NCI-H2171 treated with DMSO at 0.1 percent for 48 hours (cell line): ENCODE measurements around the gene MEIS1.

Experiments used
- DNase-seq: peaks from one replicate; lab custom pipeline; 2025; lab: John Stamatoyannopoulos, UW

MEIS1 gene

DNA sequence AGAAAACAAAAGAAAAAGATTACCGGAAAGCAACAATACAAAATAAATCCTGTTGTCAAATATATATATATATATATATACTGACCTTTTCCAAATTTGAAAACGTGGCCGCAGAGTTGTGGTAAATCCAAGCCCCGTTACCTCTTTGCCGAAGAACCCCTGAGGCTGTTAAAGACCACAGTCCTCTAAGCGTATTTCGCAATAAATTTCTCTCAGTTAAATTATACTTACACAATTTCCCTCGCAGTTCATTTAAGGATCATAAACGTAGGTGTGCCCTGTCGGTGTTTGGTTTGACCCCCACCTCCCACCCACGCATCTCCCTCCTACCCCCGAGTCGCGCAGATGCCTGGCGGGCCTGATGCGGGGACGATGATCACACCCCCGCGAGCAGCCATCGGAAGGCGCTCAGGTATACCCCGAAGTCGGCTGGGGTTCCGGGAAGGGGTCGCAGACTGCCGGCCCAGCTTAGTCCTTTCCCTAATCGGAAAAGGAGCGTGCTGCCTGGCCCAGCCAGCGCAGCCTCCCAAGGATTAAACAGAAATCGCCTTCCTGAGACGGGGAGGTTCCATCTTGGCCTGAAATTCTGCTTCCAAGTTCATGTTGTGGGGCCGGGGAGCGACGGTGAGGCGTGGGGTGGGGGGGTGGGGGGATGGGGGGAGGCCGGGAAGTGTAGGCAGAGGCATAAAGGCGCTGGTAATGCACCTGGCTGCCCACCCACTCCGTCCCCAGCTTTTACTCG is 2.9 kb upstream of the MEIS1 start:
- no peak for DNase-seq

DNA sequence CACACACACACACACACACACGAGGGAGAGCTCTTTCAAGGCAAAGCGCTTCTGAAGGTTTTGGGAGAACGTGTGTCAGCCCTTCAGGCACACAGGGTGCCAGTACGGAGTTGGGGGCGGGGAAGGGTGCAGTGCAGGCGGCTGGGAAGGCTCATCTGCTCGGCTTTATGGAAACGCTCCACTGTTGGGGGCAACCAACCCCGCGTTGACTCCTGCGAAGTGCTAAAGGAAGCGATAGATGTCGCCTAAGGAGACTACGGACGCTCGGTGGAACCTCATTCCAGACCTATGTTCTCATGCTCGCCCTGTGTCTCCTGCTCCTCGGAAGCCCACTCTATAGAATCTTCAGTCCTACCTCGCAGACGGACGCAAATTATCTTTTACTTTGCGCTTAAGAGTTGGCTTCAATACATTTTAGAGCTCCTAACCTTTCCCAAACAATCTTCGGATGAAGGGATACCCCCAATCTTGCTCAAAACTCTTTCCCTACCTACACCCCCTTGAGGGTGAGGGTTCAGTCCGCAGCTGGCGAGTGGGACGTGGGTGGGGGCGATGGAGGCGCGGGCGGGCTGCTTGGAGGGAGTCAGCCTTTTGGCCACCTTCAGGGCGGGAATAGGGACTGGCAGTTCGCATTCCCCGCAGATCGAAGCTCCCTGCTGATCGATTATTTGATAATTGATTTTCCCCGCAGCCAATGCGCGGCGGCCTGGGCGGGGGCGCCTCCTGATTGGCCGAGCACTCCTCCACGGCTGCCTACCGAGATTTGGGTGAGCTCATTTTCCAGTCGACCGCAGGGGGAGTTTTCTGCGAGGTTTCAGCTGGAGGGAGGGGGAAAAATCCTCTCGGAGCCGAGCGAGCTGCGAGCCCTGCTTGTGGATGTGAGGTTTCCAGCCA is 1.9 kb upstream of the MEIS1 start:
- DNase-seq, result peak; percentile 97

DNA sequence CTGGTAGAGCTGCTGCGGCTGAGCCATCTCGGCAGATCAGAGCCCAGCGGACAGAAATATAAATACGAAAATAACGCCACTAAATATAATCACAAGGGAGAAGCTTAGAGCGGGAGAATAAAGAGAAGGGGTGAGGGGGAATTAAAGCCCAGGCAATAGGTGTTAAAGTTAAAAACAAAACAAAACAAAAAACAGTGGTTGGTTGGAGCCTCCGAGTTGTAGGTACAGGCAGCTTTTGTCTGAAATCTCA is 1.3 kb upstream of the MEIS1 start:
- DNase-seq, result no peak

DNA sequence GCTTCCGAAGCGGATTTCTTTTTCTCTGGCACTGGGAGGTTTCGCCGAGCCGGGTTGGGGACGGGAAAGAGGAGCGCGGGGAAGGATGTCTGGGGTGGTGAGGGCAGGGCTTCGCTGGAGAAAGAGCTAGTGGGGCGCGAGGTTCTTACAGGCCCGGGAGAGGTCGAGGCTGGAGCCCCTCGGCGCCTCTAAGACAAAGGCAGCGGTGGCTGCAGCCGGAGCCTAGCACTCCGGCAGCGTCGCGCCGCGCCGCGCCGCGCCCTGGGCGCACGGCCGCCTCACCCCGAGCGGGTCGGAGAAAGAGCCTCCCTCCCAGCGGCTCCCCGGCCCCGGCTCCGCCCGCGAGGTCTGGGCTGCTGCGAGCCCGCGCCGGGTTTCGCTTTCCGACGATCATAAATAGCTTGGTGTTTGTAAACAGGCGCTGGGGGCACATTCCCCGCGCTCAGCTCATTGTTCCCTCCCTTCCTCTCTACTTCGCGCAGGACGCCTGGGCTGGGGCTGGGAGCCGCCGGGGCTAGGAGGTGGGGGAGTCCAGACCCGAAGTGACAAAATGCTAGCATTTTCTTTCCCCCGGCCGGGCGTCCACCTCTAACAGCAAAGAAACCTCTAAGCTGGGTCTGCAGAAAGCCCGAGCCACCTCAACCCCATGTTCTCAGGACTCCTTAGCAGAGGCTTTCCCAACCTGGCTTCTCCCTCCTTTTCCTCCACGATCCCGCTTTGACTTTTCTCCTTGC is 813 bp upstream of the MEIS1 start:
- DNase-seq, result peak; percentile 67

DNA sequence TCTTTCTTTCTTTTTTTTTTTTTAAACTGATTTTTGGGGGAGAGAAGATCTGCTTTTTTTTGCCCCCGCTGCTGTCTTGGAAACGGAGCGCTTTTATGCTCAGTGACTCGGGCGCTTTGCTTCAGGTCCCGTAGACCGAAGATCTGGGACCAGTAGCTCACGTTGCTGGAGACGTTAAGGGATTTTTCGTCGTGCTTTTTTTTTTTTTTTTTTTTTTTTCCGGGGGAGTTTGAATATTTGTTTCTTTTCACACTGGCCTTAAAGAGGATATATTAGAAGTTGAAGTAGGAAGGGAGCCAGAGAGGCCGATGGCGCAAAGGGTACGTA is 587 bp downstream of the MEIS1 start:
- DNase-seq, result no peak

DNA sequence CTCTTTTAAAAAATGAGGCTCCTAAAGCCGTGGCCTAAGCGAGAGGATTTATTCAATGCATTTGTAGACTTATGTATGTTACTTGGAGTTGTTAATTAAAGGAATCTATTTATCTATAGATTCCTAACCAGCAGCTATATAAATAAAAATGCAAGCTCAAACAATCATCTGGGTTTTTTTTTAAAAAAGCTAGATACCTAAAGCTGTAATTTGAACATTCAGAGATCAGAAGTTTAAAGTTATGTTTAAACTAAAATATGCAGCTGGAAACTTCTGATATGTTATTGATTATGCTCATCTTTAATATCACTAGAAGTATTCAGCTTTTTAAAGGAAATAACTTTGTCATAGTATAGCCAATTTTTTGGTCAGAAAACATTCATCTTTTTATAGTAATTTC is 1.0 kb downstream of the MEIS1 start:
- no peak for DNase-seq

DNA sequence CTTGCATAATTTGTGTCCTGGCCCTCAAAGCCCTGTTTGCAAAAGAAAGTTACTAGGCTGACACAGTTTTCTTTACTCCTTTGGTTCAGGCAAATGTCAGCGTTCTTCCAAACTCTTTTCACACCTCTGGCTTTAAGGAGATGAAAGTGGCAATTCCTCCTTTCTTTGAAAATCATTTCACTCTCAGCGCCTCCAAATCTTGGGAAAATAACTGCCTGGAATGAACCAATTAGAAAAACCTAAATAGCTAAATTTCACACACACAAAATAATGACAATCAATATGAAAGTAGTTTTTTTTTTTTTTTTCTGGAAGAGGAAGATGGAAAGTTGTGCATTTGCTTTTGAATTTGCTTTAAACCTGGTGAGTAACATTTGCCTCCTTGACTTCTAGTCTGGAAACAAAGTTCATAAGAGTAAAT is 1.7 kb downstream of the MEIS1 start:
- no peak for DNase-seq

DNA sequence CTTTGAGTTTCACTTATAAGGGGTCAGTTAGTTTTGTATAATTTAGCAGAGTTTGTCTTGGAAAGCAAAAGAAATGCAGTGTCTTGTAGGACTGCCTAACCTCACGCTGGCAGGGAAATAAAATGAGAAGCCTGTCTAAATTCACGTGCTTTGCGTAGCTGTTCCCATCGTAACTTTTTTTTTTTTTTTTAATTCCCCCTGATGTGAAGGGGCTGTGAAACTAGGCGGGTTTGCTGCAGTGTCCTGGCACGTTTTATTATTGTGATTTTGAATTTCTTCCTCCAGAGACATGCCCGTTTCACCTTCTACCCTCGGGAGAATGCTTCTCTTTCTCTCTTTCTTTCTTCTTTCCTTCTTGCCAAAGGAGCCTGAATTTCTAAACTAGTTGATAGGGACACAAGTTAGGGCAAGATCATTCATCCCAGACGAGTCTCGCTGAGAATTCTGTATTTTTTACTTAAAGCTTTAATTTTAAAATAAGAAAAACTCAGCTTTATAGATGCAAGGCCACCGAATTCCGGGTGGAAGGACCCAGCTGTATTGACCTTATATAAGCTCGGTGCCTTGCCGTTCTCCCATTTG is 2.3 kb downstream of the MEIS1 start:
- DNase-seq, result no peak

DNA sequence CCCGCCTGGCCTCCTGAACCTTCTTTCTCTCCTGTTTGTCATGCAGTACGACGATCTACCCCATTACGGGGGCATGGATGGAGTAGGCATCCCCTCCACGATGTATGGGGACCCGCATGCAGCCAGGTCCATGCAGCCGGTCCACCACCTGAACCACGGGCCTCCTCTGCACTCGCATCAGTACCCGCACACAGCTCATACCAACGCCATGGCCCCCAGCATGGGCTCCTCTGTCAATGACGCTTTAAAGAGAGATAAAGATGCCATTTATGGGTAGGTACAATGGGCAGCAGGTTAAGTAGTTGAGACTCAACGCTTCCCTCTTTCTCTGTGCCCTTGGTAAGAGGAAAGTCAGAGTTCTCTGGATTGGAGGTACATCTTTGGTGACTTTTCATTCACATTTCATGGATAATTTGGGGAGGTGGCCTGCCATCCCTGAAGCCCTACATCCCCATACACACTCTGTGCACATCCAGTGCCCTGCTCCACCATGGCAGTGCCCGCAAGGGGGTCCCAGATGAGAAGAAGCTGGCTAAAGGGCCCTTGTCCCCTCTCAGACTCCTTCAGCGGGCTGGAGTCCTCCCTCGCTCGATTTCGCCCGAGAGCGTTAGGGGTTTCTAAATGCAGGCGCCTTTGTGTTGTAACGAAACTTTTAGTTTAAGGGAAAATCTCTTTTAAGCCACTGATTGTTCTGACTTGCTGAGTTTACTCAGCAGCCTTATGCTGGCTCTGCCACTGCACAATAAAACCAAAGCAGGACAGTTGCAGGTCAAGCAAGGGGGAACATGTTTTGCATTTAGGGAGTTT is 3.0 kb downstream of the MEIS1 start:
- no peak for DNase-seq

DNA sequence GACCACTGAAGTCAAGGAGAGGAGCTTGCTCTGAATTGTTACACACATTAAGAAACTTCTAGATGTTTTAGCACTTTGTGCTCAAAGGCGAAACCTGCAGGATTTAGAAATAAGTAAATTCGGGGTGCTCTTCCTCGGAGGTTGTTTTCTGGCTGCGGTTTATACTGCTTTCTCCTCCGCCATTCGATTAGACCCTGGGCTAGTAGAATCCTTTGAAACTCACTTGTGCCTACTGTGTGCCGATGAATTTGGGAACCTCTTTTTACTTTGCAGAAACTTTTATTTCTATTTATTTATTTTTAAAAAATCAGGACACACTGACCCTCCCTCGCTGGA is 3.5 kb downstream of the MEIS1 start:
- DNase-seq, result no peak

DNA sequence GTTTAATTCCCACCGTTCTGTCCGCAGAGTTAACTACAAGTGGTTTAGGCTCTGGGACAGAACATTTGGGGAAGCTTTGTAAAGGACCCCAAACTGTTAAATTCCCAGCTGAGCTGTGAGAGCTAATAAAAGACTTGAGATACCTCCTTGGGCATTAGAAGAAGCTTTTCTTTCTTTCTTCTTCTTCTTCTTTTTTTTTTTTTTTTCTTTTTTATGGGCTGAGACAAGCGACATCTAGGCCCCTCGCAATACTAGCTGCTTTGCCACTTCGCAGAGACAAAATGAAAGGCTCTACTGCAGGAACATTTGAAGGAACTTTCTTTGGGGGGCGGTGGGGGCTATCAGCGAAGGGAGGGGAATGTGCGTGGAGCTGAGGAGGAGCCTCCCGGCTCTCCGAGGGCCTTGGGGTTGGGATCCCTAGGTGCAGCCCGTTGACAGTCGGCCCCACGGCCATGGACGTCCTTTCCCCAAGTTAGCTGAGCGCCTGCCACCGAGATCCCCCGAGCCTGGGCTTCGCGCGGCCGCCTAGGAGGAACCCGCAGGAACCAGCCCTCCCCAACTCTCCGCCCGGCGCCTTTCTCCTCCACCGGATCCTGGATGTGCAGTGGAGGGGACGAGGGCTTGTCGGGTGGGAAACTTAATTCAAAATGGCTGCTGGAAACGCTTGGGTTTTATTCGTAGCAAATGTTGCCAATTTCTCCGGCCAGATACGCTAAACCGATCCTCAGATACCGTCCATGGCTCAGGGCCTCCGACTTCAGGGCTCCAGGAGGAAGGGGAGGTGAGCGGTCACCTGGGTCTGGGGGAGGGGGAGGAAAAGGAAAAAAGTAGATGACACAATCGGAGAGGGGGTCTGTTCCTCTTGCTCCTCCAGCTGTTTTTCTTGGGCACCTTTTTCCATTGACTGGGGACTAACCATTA is 4.2 kb downstream of the MEIS1 start:
- no peak for DNase-seq

DNA sequence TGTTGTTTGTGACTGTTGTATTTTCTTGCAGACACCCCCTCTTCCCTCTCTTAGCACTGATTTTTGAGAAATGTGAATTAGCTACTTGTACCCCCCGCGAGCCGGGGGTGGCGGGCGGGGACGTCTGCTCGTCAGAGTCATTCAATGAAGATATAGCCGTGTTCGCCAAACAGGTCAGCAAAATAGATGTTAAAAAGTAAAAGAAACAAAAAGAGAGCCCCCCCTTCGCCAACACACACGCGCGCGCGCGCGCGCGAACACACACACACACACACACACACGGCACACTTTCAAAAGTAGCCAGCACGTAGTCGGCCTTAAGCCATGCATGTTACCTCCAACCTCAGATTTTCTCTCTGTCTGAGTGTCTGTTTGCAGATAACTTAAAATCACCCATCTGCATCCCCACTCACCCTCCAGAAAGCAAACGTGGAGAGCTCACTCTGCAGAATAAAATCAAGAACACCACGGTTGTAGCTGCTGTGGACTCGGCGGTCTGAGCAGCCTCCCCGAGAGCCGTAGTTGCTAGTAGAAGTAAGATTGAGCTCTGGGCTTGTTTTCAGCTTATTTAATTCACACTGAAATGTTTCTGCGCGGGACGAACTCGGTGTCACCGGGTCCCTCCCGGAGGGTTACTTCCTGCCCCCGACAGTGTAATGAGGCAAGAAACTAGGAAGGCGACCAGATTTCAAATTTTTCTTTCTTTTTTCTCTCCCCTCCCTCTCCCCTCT is 5.1 kb downstream of the MEIS1 start:
- no peak for DNase-seq

DNA sequence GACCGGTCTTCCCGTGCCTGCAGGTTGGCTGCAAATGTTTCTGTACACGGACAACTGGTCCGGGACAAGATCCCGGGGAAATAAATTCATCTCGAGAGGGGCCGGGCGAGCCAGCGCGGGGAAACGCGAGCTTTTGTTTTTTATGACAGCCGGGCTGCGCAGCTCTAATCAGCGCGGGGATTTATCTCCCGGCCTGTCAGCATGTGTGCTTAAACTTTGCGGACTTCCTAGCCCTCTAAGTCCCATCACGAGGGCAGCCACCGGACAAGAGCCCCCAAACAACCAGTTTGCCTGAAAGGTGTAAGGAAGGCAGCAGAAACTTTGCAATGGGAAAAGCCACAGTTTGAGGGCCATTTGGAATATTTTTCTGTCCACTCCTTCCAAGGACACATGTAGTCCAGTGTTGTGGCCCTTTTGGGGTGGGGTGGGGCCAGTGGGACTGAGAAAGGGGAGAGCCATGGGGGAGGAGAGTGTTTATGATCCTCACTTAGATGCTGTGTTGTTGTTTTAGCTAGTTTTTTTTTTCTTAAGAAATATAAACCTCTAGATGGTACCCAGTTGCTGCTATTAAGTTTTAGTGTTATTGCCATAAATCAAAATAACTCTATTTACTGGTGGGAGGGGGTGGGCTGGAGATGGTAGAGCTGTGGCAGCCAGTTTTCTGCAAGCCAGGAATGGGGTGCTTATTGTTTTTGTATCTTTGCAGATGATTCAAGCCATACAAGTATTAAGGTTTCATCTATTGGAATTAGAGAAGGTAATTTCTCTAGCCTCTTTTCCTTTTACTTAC is 6.0 kb downstream of the MEIS1 start:
- DNase-seq, result no peak

DNA sequence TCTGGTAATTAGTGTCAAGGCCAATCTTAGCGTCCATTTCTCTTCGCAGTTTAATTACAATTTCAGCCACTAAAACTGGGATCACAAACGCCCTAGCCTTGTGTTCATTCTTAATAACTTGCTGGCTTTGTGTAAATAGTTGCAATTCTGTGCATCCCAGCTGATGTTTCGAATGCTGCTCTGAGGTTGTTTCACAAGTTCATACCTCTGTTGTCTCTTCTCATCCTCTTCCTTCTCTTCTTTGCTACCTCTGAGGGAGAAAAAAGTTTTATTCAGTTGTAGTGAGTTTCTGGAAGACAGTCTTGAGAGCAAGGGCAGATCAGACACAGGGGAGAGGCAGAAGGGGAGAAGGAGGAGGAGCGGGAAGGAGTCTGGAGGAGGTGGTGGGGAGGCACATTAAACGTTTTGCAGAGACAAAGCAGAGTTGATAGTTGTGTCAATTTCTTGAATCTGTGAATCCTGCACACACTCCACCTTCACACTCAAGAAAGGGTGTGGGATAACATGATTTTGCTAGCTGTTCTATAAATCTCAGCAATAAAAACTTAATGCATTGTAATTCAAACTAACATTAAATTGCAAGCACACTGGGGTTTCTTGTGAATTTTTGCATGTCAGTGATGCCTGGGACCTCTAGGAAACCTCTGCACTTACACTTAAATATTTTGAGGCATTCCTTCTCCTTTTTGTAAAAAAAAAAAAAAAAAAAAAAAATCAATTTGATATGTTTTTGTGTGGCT is 6.8 kb downstream of the MEIS1 start:
- DNase-seq, result no peak

DNA sequence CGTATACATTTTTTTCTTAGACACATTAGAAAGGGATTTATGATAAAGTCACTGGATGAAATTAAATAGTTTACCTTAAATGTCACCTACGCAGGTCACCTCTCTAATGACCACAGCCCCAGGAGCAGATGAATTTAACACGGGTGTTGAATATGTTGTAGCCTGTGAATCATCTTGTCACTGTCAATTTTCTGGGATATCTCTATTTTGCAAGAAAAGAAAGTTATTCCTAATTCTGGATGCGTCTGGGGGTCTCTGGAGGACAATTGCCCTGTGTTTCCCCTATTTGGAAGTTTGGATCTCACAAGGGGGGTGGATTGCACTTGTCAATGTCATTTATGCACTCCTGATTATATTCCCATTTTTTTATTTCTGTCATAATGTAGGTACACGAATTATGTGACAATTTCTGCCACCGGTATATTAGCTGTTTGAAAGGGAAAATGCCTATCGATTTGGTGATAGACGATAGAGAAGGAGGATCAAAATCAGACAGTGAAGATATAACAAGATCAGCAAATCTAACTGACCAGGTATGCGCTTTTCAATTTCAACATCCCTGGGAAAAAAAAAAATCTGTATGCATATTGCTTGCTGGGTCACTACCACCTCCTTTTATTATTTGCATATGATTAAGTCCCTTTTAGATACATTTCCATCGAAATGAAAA is 7.7 kb downstream of the MEIS1 start:
- no peak for DNase-seq

DNA sequence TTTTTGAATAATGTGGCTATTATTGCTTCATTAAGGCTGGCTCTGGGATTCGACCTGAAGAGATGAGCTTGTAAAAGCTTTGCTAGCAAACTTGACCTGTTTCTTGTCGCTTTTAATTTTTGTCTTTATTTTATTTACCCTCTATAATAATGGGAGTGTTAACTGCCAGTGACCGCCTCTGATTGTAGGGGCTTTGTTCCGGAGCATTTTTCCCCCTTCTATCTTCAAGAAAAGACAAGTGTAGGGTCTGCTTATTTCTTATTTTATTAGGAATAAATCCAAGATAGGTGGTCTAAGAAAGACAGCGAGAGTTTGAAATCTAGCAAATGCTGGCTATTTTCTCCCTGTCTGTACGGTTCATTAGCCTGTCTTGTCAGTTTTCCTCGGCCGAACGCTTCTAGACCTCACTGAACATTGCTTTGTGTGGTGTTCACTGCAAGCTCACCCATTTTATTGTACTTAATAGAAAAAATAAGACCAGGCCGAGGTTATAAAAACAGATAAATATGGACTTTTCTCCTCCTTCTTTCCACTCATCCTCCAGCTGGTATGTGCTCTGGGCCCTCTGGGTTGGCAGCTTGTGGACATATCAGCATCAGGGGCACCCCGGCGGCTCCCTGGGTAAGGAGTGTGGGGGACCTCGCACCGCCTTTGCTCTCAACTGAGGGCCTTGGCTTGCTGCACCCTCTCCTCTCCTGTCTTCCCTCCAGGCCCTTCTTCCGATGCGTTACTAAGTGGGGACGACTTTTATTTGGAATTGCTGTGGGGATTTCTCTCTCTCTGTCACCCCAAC is 8.5 kb downstream of the MEIS1 start:
- no peak for DNase-seq
